GM04503 (cell line): Measurements from ENCODE around the gene COA7.
"Not testable (repeated sequence)": the region's sequence is repeated elsewhere in the genome, so short reads cannot be mapped to it uniquely, and the experiment has no call there.

ENCODE experiments used
- DNase-seq: peaks from one replicate; pipeline ENCODE4 v3.0.0-alpha.2; 2012; ENCODE audit warnings: low read depth

COA7 gene

GRCh38 chr1:52706136-52706670 lies 8.1 kb upstream of the COA7 start:
- no peak for DNase-seq

GRCh38 chr1:52702886-52703787 lies 5.0 kb upstream of the COA7 start:
- no peak for DNase-seq

GRCh38 chr1:52695627-52696026 lies 2.5 kb downstream of the COA7 start:
- DNase-seq: no peak

- DNase-seq: no peak
These were observed 4.3 kb downstream of the COA7 start for GRCh38 chr1:52693843-52694242.

GRCh38 chr1:52693351-52693750 lies 4.8 kb downstream of the COA7 start:
- not testable (repeated sequence) for DNase-seq

- DNase-seq: no peak
These were observed 5.5 kb downstream of the COA7 start for GRCh38 chr1:52692697-52693096.

- no peak for DNase-seq
These were observed 6.3 kb downstream of the COA7 start for GRCh38 chr1:52691821-52692220.

- no peak for DNase-seq
These were observed 11.3 kb downstream of the COA7 start for GRCh38 chr1:52686830-52687229.

GRCh38 chr1:52686261-52686751 lies 11.8 kb downstream of the COA7 start:
- DNase-seq: not testable (repeated sequence)

- no peak for DNase-seq
These were observed 13.6 kb downstream of the COA7 start for GRCh38 chr1:52684545-52684944.

- no peak for DNase-seq
These were observed 14.7 kb downstream of the COA7 start for GRCh38 chr1:52683367-52683940.

- no peak for DNase-seq
These were observed 17.0 kb downstream of the COA7 start for GRCh38 chr1:52681136-52681535.

- DNase-seq: no peak
These were observed 17.8 kb downstream of the COA7 start for GRCh38 chr1:52680353-52680752.

- DNase-seq: no peak
These were observed 18.6 kb downstream of the COA7 start for GRCh38 chr1:52679498-52679897.

GRCh38 chr1:52679048-52679447 lies 19.1 kb downstream of the COA7 start:
- DNase-seq: no peak

- no peak for DNase-seq
These were observed 20.9 kb downstream of the COA7 start for GRCh38 chr1:52677076-52677806.

GRCh38 chr1:52676249-52676903 lies 21.8 kb downstream of the COA7 start:
- no peak for DNase-seq

- DNase-seq: no peak
These were observed 23.4 kb downstream of the COA7 start for GRCh38 chr1:52674497-52675384.

GRCh38 chr1:52673513-52673912 lies 24.6 kb downstream of the COA7 start:
- DNase-seq: no peak

- DNase-seq: no peak
These were observed 25.2 kb downstream of the COA7 start for GRCh38 chr1:52672946-52673345.

- no peak for DNase-seq
These were observed 27.5 kb downstream of the COA7 start for GRCh38 chr1:52670604-52671003.
